HG02763 (cell line): ENCODE data around the gene SLITRK1.
A peak's percentile ranks its signal among the peaks of the same experiment; 100 is the strongest.

Experiments used
- ATAC-seq: cut with Tn5 transposase; IDR thresholded peaks from one replicate; pipeline ENCODE4 v1.9.1; 2021; ENCODE audit warnings: mild to moderate bottlenecking, moderate library complexity; ENCODE audit not compliant: unreplicated experiment

Gene SLITRK1

DNA sequence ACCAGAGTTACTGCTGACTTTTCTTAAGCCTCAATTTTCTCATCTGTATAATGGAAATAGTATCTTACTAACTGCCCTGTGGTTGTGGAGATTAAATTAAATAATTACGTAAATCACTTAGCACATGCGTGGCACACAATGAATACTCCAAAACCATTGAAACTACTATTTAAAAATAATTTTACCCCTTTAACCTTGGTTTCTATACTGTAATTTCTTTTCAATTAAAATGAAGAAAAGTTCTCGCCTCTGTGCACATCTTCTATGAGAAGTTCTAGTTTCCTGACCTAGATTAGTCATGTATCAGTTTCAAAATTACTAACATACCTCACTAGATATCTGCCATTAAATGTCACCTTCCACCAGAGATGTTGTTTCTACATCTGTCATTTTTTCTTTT is 5.7 kb downstream of the SLITRK1 start:
- peak; percentile 65 for ATAC-seq

DNA sequence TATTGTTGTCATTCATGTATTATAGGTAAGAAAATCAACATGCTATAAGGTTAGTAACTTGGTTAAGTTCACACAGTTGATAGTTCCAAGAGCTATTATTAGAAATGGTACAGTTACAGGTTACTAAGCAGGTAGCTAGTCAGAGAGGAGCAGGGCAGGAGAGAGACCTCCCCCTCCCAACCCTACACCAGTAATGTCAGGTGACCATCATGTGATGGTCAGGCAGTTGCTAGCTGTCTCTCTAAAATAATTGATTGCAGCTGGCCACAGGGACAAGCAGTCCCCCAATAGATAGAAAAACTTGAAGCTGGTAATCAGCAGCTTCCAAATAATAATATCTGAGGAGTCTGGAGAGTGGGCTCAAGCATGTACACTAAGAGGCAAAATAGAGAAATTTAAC is 14.6 kb downstream of the SLITRK1 start:
- no peak for ATAC-seq

DNA sequence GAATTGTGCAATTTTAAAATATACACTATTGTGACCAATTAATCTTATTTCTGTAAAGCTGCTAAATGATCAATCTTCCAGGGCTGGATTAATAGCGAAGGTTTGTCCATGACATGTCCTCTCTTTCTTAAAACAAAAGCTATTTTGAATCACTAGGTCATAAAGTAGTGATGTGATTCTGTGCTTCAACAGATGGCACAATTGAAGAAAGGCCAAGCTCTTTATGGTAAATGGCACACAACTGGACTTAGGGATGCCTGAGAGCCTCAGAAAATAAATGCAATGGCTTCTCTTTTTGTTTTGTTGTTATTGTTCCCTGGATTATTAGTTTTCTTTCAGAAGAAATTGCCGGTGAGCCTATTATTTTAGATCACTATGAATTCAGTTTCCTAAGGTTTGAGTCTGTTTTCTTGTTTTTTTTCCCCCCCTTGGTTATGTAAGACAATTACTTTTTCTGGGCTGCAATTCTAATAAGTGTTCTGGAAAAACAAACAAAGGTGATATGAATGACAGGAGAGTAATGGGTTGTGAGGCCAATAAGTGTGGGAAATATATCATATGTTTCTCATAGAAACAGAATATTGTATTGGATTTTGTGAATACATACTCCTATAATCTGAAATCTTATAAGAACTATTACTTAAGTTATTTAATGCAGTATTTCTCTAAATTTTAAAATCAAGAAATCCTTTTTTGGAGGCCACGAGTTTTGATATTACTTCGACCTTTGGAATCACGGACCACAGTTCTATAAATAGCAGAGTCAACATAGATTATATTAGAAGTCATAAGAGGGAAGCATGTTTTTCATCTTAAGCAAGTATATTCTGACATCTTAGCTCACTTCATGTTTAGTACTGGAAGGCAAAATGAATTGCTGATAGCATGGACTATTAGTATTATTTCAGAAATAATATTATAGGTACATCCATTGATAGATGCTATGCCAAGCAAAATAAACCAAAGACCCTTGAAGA is 16.8 kb downstream of the SLITRK1 start:
- no peak for ATAC-seq

DNA sequence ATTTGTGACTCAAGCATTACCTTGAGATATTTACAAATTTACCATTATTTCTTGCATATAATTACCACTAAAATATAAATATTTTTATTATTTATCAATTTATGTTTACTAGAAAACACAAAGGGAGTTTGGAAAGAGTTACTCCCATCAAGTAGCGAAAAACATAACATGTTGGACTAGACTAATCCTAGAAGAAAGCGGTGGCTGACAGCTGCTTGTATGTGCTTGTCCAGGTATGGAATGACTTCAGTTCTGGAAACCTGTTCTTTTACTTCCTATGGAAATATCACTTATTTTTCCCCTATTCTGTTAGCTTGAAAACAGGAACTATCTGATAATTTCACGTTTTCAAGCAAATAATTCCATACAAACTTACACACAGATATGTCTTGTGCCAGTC is 28.5 kb downstream of the SLITRK1 start:
- ATAC-seq: no peak

DNA sequence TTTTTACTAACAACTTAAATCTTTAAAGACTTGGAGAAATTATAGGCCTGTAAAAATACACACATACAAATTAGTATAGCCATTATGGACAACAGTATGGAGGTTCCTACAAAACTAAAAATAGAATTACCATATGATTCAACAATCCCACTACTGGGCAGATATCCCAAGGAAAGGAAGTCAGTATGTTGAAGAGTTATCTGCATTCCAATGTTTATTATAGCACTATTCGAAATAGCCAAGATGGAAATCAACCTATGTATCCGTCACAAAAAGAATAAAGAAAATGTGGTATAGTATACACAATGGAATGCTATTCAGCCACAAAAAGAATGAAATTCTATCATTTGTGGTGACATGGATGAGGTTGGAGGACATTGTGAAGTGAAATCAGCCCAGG is 37.2 kb downstream of the SLITRK1 start:
- no peak for ATAC-seq

DNA sequence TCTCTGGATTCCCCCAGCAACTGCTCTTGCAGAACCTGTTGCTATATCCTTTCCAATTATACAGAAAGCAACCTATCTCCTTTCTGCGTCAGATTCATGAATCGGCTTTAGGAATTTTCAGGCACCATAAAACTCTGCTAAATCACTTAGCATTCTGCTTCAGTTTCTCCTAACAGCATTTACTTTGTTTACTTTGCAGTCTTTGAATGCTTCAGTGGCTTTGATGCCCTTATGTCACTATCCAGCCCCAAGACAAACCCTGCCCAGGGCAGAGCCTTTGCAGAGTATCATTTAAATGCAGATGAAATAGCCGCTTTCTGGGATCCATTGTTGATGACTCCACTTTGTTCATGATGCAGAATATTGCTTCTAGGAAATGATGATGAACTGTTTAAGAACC is 43.1 kb downstream of the SLITRK1 start:
- ATAC-seq: no peak

DNA sequence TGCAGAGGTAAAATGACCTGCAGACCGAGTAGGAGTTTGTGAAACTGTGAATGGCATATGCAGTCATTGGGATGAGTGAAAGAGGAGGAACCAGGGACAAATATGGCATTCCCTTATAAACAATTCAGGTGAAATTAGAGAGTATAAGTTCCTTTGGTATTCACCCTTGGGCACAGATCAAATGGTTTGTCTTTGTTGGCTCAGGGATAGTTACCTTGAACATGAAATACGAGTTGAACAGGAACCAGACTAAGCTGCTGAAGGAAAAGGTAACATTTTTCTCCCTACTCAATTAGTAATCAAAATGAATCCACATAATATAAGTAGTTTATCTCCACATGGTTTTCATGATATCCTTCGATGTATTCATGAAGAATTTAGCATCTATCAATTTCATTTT is 50.5 kb downstream of the SLITRK1 start:
- no peak for ATAC-seq

DNA sequence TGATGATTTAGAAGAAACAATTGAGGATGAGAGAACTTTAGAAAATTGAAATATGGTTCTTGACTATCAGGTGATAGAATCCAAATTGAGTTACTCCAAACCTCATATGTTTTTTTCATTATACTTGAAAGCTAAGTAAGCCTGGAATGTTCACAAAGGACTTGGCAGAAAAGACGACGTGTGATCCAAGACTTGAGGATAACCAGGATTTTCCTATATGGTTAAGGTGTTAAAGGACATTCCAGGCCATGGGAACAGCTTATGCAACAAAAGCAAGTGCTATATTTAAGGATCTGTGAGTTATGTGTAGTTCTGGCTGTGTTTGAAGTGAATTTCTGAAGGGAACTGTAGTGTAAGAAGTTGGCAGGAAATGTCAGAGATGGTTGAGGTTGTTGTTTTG is 52.5 kb downstream of the SLITRK1 start:
- no peak for ATAC-seq

DNA sequence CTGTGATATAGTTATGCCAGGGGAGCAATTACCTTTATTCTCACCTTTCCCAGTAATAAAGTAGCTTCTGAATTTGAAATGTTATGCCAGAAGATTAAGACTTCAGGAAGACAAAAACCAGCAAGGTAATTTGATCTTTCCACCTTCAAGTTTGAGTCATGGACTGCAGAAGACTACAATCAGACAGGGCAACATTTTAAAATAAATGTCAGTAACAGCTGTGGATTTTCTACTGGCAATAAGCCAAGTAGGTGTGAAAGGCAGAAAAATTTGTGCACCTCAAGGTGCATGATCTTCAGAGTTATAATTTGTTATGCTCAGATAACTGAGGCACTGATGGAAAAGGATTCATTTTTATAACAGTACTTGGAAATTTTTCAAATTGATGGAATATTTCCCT is 54.9 kb downstream of the SLITRK1 start:
- no peak for ATAC-seq
